PFSK-1 (cell line): ENCODE measurements around the gene CHGA.

ENCODE experiments used
- POLR2AphosphoS5 ChIP-seq: IDR thresholded peaks from 2 replicates; pipeline ENCODE4 v1.6.1; 2012; ENCODE audit warnings: low read depth, mild to moderate bottlenecking, control low read depth, low read length, moderate library complexity
- REST ChIP-seq, 2 experiments: IDR thresholded peaks; 2 replicates each; pipeline versions ENCODE4 v1.6.1 to v1.8.0; 2011 to 2012; ENCODE audit warnings: low read depth in 2 of 2, low read length in 2 of 2, control low read depth in 1 of 2, inconsistent platforms in 1 of 2, mild to moderate bottlenecking in 1 of 2, moderate library complexity in 1 of 2; ENCODE audit not compliant: insufficient read depth in 1 of 2
- SIN3A ChIP-seq: IDR thresholded peaks from 2 replicates; pipeline ENCODE4 v1.6.1; 2012; ENCODE audit warnings: mild to moderate bottlenecking, low read length, moderate library complexity, borderline replicate concordance; ENCODE audit not compliant: insufficient read depth
- TAF1 ChIP-seq: IDR thresholded peaks from 2 replicates; pipeline ENCODE4 v1.6.1; 2012; ENCODE audit warnings: low read length, control low read depth, borderline replicate concordance; ENCODE audit not compliant: insufficient read depth

DNA sequence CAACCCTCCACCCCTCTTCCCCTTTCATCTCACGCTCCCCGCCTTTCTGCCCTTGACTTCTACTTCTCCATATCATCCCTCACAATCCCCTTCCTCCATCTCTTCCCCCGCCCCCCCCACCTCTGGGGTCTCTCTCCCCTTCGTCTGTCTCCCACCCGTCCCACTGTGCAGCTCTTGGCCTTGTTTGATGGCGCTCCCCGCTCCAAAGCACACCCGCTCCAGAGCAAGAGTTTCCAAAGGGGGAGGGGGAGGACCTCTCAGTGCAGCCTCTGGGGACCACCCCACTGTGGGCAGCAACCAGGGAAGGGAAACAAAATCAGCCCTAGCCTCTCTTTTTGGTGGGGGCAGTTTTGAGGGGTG, 774 bp downstream of the CHGA start:
- no peak for TF ChIP-seq SIN3A
- TF ChIP-seq POLR2AphosphoS5, result no peak
- no peak for TF ChIP-seq REST (IDR thresholded peaks at IDR 0.05; ENCODE audit: insufficient read depth in 1 of 2, low read depth in 2 of 2, low read length in 2 of 2)
- no peak for TF ChIP-seq TAF1
